Measurements from ENCODE around the gene R3HDM2.

DNA sequence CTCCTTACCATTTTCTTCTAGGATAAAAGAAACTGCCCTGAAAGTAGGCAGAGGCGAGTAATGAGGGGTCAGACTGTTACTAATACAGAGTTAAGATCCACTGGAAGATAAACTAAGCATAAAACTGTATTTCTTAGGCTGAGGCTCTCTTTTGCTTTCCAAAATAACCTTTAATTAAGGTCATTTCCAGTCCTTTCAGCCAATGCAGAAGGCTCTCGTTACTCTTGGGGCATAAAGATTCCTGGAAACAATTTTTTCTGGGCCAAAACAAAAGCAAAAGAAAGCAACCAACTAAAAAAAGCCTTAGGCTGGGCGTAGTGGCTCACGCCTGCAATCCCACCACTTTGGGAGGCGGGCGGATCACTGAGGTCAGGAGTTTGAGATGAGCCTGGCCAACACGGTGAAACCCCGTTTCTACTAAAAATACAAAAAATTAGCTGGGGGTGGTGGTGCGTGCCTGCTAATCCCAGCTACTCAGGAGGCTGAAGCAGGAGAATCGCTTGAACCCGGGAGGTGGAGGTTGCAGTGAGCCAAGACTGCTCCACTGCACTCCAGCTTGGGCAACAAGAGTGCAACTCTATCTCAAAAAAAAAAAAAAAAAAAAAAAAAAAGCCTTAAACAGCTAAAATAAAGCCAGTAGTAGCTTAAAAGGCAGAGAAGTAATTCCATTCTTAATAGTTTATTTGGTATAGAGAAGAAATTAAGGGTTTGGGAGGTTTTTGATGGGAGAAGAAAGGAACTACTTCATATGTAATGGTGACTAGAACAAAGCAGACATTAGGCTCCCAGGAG, 111.0 kb downstream of the R3HDM2 start:
- no peak for TF ChIP-seq POLR2A (IDR thresholded peaks at IDR 0.05)
- TF ChIP-seq, protein P1, sequence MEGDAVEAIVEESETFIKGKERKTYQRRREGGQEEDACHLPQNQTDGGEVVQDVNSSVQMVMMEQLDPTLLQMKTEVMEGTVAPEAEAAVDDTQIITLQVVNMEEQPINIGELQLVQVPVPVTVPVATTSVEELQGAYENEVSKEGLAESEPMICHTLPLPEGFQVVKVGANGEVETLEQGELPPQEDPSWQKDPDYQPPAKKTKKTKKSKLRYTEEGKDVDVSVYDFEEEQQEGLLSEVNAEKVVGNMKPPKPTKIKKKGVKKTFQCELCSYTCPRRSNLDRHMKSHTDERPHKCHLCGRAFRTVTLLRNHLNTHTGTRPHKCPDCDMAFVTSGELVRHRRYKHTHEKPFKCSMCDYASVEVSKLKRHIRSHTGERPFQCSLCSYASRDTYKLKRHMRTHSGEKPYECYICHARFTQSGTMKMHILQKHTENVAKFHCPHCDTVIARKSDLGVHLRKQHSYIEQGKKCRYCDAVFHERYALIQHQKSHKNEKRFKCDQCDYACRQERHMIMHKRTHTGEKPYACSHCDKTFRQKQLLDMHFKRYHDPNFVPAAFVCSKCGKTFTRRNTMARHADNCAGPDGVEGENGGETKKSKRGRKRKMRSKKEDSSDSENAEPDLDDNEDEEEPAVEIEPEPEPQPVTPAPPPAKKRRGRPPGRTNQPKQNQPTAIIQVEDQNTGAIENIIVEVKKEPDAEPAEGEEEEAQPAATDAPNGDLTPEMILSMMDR (IDR thresholded peaks at IDR 0.05), result no peak

Measured in breast epithelium (tissue), 3 donors.